K562 (cell line): ENCODE results near the gene ZFPM1. TPM values are rescaled to one million over a fixed set of nuclear protein-coding genes. Genes with fewer than 3 reads are reported as not detected.

ENCODE experiments used
- DDX20 ChIP-seq: fragments of 450-650 bp; IDR thresholded peaks from 2 replicates; pipeline ENCODE4 v1.6.1; 2016; ENCODE audit warnings: missing genetic modification characterization, low read depth, mild to moderate bottlenecking, missing compliant biosample characterization, moderate library complexity
- FOXA3 ChIP-seq, 2 experiments: fragments of 450-650 bp in 1 of 2; sonication (generic) in 1 of 2; formaldehyde crosslinking; IDR thresholded peaks in 1 of 2; conservative IDR thresholded peaks in 1 of 2; 2 replicates each; pipeline versions ENCODE4 v1.4.0 to v1.8.0; 2020 to 2022; ENCODE audit warnings: mild to moderate bottlenecking in 2 of 2, missing genetic modification reagents in 1 of 2
- HDAC1 ChIP-seq, 2 experiments: fragments of 450-650 bp; IDR thresholded peaks; 2 replicates each; pipeline ENCODE4 v1.6.1; 2016 to 2017; ENCODE audit warnings: inconsistent platforms in 1 of 2, mild to moderate bottlenecking in 1 of 2, moderate library complexity in 1 of 2
- KLF1 ChIP-seq: fragments of 450-650 bp; IDR thresholded peaks from 2 replicates; pipeline ENCODE4 v1.6.1; 2016; ENCODE audit warnings: missing genetic modification characterization, missing compliant biosample characterization
- KLF10 ChIP-seq: fragments of 250-450 bp; sonication (Bioruptor Pico); IDR thresholded peaks from 2 replicates; pipeline ENCODE4 v1.6.1; 2021; ENCODE audit warnings: matching md5 sums
- RNF2 ChIP-seq: sonication (generic); IDR thresholded peaks from 2 replicates; pipeline ENCODE4 v1.6.1; 2016
- RREB1 ChIP-seq: fragments of 250-450 bp; sonication (Bioruptor Pico); IDR thresholded peaks from 2 replicates; pipeline ENCODE4 v1.4.0; 2020
- SAFB2 ChIP-seq: fragments of 200-400 bp; formaldehyde crosslinking; IDR thresholded peaks from 2 replicates; pipeline ENCODE4 v1.6.1; 2018; ENCODE audit warnings: borderline replicate concordance, low read length, low read depth, moderate library complexity; ENCODE audit not compliant: severe bottlenecking
- TARDBP ChIP-seq: fragments of 450-650 bp; IDR thresholded peaks from 2 replicates; pipeline ENCODE4 v1.6.1; 2016
- TFAM ChIP-seq: fragments of 250-450 bp; sonication (Bioruptor Pico); conservative IDR thresholded peaks from 2 replicates; pipeline ENCODE4 v1.5.0; 2021; ENCODE audit warnings: mild to moderate bottlenecking, moderate library complexity
- ZC3H8 ChIP-seq: fragments of 450-650 bp; IDR thresholded peaks from 2 replicates; pipeline ENCODE4 v1.6.1; 2017
- ZHX1 ChIP-seq: fragments of 150-350 bp; conservative IDR thresholded peaks from 2 replicates; pipeline ENCODE4 v1.6.1; 2014; ENCODE audit warnings: low read length
- ZNF124 ChIP-seq: sonication (generic); formaldehyde crosslinking; IDR thresholded peaks from 2 replicates; pipeline ENCODE4 v1.8.1; 2022; ENCODE audit warnings: missing genetic modification reagents
- ZNF551 ChIP-seq: fragments of 250-450 bp; sonication (Bioruptor Pico); IDR thresholded peaks from 2 replicates; pipeline ENCODE4 v1.5.0; 2021; ENCODE audit warnings: mild to moderate bottlenecking, moderate library complexity
- polyA plus RNA-seq, 8 experiments: library from polyadenylated mRNA; depleted of rRNA in 4 of 8; stranded (reverse) in 5 of 8; unstranded in 3 of 8; fragments of >200 nt; fragmentation: Nextera tagmentation in 2 of 8; fragmentation: Illumina TruSeq in 1 of 8; extraction: Ambion mirVana in 2 of 8; extraction: Trizol in 1 of 8; gene quantifications; 2 replicates each; pipeline versions ENCODE4 v1.2.1 to v1.2.3, GENCODE V29; 2011 to 2014; ENCODE audit warnings: inconsistent platforms in 1 of 8, missing spikeins in 1 of 8
- total RNA-seq, 7 experiments: library from RNA; depleted of rRNA in 6 of 7; stranded (reverse); fragments of >200 nt in 6 of 7; fragmentation: Illumina TruSeq in 2 of 7; extraction: Trizol in 2 of 7; gene quantifications; 2 replicates each; pipeline versions ENCODE4 v1.2.1 to v1.2.3, GENCODE V29; 2011 to 2021; ENCODE audit warnings: low replicate concordance in 1 of 7

The ZFPM1 gene
- total and polyA plus RNA-seq, 9 of the 15 experiments (the other 6 are each of a cell fraction or from before 2014, with no cell fraction given), result 0.03 to 35.9 (median 1.4) TPM

GRCh38 chr16:88461331-88462269 is 8.5 kb downstream of the ZFPM1 start (continued):
- TF ChIP-seq ZNF551 (CRISPR knock-in tag) (no peak), HDAC1 (IDR thresholded peaks at IDR 0.05) (peak in 1 of 2 experiments; percentile 72; a peak in 2 of 4 replicates), RNF2 (no peak), ZNF124 (CRISPR knock-in tag) (no peak), FOXA3 (CRISPR knock-in tag; conservative IDR thresholded peaks at IDR 0.05 in 1 of 2, IDR thresholded peaks at IDR 0.05 in 1 of 2) (no peak), RREB1 (CRISPR knock-in tag) (no peak), DDX20 (tag) (no peak), SAFB2 (no peak), KLF10 (CRISPR knock-in tag) (no peak), ZHX1 (no peak), KLF1 (tag) (0 out of 2 replicates have a peak, but pooled peaks have one; percentile 34), TFAM (CRISPR knock-in tag) (no peak), TARDBP (no peak), ZC3H8 (no peak)
